ENCODE results near the gene CAMK1D.

DNA sequence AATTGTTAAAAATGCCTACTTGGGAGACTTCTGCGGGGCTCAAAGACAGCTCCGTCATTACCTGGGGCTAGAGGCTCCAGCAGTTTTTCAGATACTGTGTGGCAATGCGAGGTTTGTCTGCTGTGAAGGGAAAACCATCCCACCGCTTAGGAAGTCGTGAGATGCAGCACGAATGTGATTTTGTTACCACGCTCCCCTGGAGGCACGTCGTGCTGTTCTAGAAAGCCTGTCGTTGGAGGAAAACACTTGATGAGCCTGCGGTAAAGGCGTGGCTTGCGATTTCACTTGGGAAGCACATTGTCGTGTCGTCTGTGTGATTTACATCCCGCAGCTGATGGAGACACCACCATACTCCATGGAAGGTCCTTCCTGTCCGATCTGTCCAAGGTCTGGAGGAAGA, 39.3 kb downstream of the CAMK1D start:
- TF ChIP-seq GATA2 (IDR thresholded peaks at IDR 0.05; ENCODE audit: low read depth, low read length): no peak
- TF ChIP-seq GATA3 (IDR thresholded peaks at IDR 0.05; ENCODE audit: low read depth, low read length): no peak
